Measurements from ENCODE around the gene HMGN2. TPM values are rescaled to one million over a fixed set of nuclear protein-coding genes. Genes with fewer than 3 reads are reported as not detected.
A peak's percentile ranks its signal among the peaks of the same experiment; 100 is the strongest.

Gene HMGN2
- total and polyA plus RNA-seq, 10 of the 15 experiments (the other 5 are each of a cell fraction or from before 2014, with no cell fraction given), result 249 to 2,682 (median 694) TPM

DNA sequence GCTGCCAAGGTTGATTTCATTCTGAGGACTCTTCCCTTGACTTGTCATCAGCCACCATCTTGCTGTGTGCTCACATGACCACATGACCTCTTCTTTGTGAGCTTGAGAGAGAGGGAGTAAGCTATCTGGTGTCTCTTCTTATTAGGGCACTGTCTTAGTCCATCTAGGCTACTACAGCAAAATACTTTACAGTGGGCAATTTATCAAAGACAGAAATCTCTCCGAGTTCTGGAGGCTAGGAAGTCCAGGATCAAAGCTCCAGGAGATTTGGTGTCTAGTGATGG lies 45.5 kb downstream of the HMGN2 start (continued):
- no peak for TF ChIP-seq IRF4 (IDR thresholded peaks at IDR 0.05; ENCODE audit: low read depth, low read length)

DNA sequence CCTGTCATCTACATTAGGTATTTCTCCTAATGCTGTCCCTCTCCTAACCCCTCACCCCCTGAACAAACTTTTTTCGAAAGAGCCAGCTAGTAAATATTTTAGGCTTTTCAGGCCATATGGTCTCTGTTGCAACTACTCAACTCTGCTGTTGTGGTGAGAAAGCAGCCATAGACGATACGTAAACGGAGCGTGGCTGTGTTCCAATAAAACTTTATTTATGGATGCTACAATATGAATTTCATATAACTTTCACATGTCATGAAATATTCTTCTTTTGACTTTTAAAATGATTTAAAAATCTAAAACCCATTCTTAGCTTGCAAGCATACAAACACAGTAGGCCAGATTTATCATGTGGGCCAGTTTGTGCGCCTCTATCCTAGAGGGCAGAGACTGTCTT lies 46.1 kb downstream of the HMGN2 start:
- ChIA-PET POLR2A (interaction anchor here (0.9 to 1.5 kb wide), 2 partner anchors 11 to 17 kb away, joined by 3 to 4 read pairs; no protein-coding TSS in a partner anchor), RAD21 (ENCODE audit: unreplicated experiment) (interaction anchor here (1.2 kb wide), 1 partner anchor 20 kb away, joined by 3 read pairs; no protein-coding TSS in a partner anchor), CTCF (interaction anchor here (3.0 kb wide), 1 partner anchor 20 kb away, joined by 9 read pairs; no protein-coding TSS in a partner anchor), SMC1A (ENCODE audit: uncharacterized antibody, unreplicated experiment) (interaction anchor here (1.1 to 1.7 kb wide), 2 partner anchors 9 to 12 kb away, joined by 4 to 8 read pairs; no protein-coding TSS in a partner anchor)
- Histone ChIP-seq H3K4me1 (ENCODE audit: control insufficient read depth, insufficient read depth, low read length) (peaks cover 10% of the 10 kb centered on the region; the same call in 1 of the 2 replicates), H3K4me2 (ENCODE audit: control insufficient read depth, insufficient read depth) (no peak overlapping the region), H3K9me3 (replicated peaks; ENCODE audit: control insufficient read depth, insufficient read depth, low read length) (no peaks in the 10 kb centered on the region), H3K4me3 (no peak overlapping the region), H3K36me3 (ENCODE audit: control insufficient read depth in 2 of 2, insufficient read depth in 2 of 2, low read length in 1 of 2) (no peaks in the 10 kb centered on the region), H3K27ac (ENCODE audit: control insufficient read depth, insufficient read depth) (no peak overlapping the region), H2AFZ (ENCODE audit: control insufficient read depth, low read depth, low read length) (no peak overlapping the region), H3K79me2 (ENCODE audit: control insufficient read depth, insufficient read depth, low read length) (no peaks in the 10 kb centered on the region), H3K9ac (ENCODE audit: control insufficient read depth, insufficient read depth, low read length) (no peak overlapping the region), H4K20me1 (ENCODE audit: control insufficient read depth, insufficient read depth) (no peaks in the 10 kb centered on the region), H3K27me3 (replicated peaks in 1 of 2; ENCODE audit: control insufficient read depth in 2 of 2, insufficient read depth in 2 of 2, low read length in 1 of 2) (no peaks in the 10 kb centered on the region; a peak in 1 of 4 replicates)
- TF ChIP-seq, protein P1, sequence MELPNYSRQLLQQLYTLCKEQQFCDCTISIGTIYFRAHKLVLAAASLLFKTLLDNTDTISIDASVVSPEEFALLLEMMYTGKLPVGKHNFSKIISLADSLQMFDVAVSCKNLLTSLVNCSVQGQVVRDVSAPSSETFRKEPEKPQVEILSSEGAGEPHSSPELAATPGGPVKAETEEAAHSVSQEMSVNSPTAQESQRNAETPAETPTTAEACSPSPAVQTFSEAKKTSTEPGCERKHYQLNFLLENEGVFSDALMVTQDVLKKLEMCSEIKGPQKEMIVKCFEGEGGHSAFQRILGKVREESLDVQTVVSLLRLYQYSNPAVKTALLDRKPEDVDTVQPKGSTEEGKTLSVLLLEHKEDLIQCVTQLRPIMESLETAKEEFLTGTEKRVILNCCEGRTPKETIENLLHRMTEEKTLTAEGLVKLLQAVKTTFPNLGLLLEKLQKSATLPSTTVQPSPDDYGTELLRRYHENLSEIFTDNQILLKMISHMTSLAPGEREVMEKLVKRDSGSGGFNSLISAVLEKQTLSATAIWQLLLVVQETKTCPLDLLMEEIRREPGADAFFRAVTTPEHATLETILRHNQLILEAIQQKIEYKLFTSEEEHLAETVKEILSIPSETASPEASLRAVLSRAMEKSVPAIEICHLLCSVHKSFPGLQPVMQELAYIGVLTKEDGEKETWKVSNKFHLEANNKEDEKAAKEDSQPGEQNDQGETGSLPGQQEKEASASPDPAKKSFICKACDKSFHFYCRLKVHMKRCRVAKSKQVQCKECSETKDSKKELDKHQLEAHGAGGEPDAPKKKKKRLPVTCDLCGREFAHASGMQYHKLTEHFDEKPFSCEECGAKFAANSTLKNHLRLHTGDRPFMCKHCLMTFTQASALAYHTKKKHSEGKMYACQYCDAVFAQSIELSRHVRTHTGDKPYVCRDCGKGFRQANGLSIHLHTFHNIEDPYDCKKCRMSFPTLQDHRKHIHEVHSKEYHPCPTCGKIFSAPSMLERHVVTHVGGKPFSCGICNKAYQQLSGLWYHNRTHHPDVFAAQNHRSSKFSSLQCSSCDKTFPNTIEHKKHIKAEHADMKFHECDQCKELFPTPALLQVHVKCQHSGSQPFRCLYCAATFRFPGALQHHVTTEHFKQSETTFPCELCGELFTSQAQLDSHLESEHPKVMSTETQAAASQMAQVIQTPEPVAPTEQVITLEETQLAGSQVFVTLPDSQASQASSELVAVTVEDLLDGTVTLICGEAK (IDR thresholded peaks at IDR 0.05; ENCODE audit: borderline replicate concordance), result 0 out of 2 replicates have a peak, but pooled peaks have one; percentile 21
- no peak for TF ChIP-seq ZNF384 (IDR thresholded peaks at IDR 0.05; ENCODE audit: borderline replicate concordance, low read depth, low read length)
- no peak for DNase-seq (ENCODE audit: low read depth, low spot score)
- intact Hi-C loops (cut with micrococcal nuclease; ENCODE audit: unreplicated experiment), result no loop called here
- no TSS peak for BruUV-seq (replicated peaks)
- in situ Hi-C loops (cut with MboI), result no loop called here
- WGBS (ENCODE audit: insufficient coverage, insufficient replicate concordance, low lambda C conversion rate, missing lambda C conversion rate), result 81% methylated on average over 6 of the region's 6 CpGs
- FAIRE-seq, result no peak
- ATAC-seq, result no peak
